ENCODE data around the gene CLEC2L.

DNA sequence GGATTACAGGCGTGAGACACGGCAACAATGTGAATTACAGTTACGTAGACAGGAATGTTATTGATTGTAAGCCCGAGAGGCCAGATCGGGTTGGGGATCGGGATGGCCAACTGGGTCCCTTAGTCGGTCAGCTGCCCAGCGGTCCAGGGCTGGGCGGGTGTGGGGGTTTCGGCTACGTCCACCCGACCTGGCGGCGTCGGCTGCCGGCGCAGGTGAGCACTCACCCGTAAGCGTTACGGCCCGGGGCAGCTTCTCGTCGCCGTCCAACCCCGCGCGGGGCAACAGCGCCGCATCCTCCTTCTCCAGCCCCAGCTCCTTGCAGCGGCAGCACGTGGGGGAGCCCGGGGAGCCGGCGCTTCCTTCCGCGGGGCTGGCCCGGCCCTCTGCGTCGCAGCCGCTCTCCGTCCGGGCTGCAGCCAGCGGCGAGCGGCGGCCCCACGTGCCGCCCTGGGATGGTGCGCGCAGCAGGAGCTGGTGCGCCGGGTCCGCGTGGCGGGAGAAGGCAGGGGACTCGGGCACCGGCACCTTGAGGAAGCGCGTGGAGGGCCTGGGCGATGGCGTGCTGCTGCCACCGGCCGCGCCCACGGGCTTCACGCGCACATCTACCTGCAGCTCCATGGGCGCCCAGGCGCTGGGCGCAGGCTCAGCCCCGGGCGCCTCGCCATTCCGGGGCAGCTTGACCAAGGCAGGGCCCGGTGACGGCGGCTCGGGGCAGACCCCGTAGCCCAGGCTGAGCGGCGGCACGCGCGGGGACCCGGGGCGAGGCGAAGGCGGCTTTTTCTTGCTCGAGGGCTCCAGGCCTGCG, 40.6 kb upstream of the CLEC2L start:
- TF ChIP-seq POLR2A (IDR thresholded peaks at IDR 0.05; ENCODE audit: low read depth): no peak
- TF ChIP-seq, protein P1, sequence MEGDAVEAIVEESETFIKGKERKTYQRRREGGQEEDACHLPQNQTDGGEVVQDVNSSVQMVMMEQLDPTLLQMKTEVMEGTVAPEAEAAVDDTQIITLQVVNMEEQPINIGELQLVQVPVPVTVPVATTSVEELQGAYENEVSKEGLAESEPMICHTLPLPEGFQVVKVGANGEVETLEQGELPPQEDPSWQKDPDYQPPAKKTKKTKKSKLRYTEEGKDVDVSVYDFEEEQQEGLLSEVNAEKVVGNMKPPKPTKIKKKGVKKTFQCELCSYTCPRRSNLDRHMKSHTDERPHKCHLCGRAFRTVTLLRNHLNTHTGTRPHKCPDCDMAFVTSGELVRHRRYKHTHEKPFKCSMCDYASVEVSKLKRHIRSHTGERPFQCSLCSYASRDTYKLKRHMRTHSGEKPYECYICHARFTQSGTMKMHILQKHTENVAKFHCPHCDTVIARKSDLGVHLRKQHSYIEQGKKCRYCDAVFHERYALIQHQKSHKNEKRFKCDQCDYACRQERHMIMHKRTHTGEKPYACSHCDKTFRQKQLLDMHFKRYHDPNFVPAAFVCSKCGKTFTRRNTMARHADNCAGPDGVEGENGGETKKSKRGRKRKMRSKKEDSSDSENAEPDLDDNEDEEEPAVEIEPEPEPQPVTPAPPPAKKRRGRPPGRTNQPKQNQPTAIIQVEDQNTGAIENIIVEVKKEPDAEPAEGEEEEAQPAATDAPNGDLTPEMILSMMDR (IDR thresholded peaks at IDR 0.05): no peak
- TF ChIP-seq POLR2AphosphoS5 (IDR thresholded peaks at IDR 0.05): no peak
